ENCODE results near the gene KRT2. TPM values are rescaled to one million over a fixed set of nuclear protein-coding genes. Genes with fewer than 3 reads are reported as not detected.

KRT2 gene
- total RNA-seq, 2 donors from 2014 or later = not detected

- Histone ChIP-seq H3K27ac (no peak overlapping the region), H3K4me3 (no peak overlapping the region), H3K9me3 (no peaks in the 10 kb centered on the region), H3K4me1 (peaks cover 10% of the 10 kb centered on the region), H3K27me3 (no peaks in the 10 kb centered on the region), H3K36me3 (replicated peaks in 1 of 2; ENCODE audit: insufficient read depth in 1 of 2, low read depth in 2 of 2) (no peaks in the 10 kb centered on the region)
- WGBS, 2 donors = 63 to 69% methylated on average over 6 of the region's 6 CpGs
- DNase-seq (no peak), ATAC-seq (no peak)
- TF ChIP-seq POLR2A (IDR thresholded peaks at IDR 0.05) = no peak
- intact Hi-C loops (cut with DNase I) = no loop called here
Observed at GRCh38 chr12:52657250-52657902, 5.4 kb upstream of the KRT2 start.

- DNase-seq = no peak
- WGBS, 2 donors = 67 to 78% methylated on average over 4 of the region's 4 CpGs
- Histone ChIP-seq H3K36me3 (replicated peaks in 1 of 2; ENCODE audit: insufficient read depth in 1 of 2, low read depth in 2 of 2) (no peaks in the 10 kb centered on the region), H3K9me3 (no peaks in the 10 kb centered on the region), H3K27me3 (no peaks in the 10 kb centered on the region), H3K4me1 (peaks cover 10% of the 10 kb centered on the region), H3K27ac (no peak overlapping the region), H3K4me3 (no peak overlapping the region)
- ATAC-seq = no peak
- TF ChIP-seq CTCF (IDR thresholded peaks at IDR 0.05) (no peak), POLR2A (IDR thresholded peaks at IDR 0.05) (no peak)
- intact Hi-C loops (cut with DNase I) = no loop called here
Observed at GRCh38 chr12:52656616-52657015, 4.6 kb upstream of the KRT2 start.

- intact Hi-C loops (cut with DNase I) = no loop called here
- DNase-seq = peak; percentile 26 to 61 (median 51)
- Histone ChIP-seq H3K9me3 (no peaks in the 10 kb centered on the region), H3K36me3 (replicated peaks in 1 of 2; ENCODE audit: insufficient read depth in 1 of 2, low read depth in 2 of 2) (no peaks in the 10 kb centered on the region), H3K27me3 (no peaks in the 10 kb centered on the region), H3K4me1 (peaks cover 10% of the 10 kb centered on the region), H3K4me3 (no peak overlapping the region), H3K27ac (no peak overlapping the region)
- peak; percentile 48 for ATAC-seq
- no peak for TF ChIP-seq POLR2A (IDR thresholded peaks at IDR 0.05)
- no peak for TF ChIP-seq CTCF (IDR thresholded peaks at IDR 0.05)
- WGBS, 2 donors = 25% methylated on average over 8 of the region's 8 CpGs
Observed at GRCh38 chr12:52655720-52656124, 3.7 kb upstream of the KRT2 start.

- no peaks in the 10 kb centered on the region for H3K9me3 ChIP-seq
- no peak overlapping the region for H3K4me3 ChIP-seq
- H3K36me3 ChIP-seq (replicated peaks in 1 of 2; ENCODE audit: insufficient read depth in 1 of 2, low read depth in 2 of 2) = no peaks in the 10 kb centered on the region
- no peak for ATAC-seq
- 47 to 54% methylated on average over 6 of the region's 6 CpGs for WGBS, 2 donors
- DNase-seq = no peak
- H3K4me1 ChIP-seq = peaks cover 10% of the 10 kb centered on the region
- H3K27me3 ChIP-seq = no peaks in the 10 kb centered on the region
- TF ChIP-seq POLR2A (IDR thresholded peaks at IDR 0.05) (no peak), CTCF (IDR thresholded peaks at IDR 0.05) (no peak)
- intact Hi-C loops (cut with DNase I) = no loop called here
- H3K27ac ChIP-seq = no peak overlapping the region
Observed at GRCh38 chr12:52655251-52655650, 3.2 kb upstream of the KRT2 start.

GRCh38 chr12:52650520-52651081, 1.4 kb downstream of the KRT2 start:
- Histone ChIP-seq H3K9me3 (no peaks in the 10 kb centered on the region), H3K4me1 (peaks cover 6% of the 10 kb centered on the region), H3K4me3 (no peak overlapping the region), H3K36me3 (replicated peaks in 1 of 2; ENCODE audit: insufficient read depth in 1 of 2, low read depth in 2 of 2) (no peaks in the 10 kb centered on the region), H3K27ac (no peak overlapping the region), H3K27me3 (no peaks in the 10 kb centered on the region)
- ATAC-seq (no peak), DNase-seq (no peak)
- intact Hi-C loops (cut with DNase I) = no loop called here
- 63 to 68% methylated on average over 11 to 12 of the region's 12 CpGs for WGBS, 2 donors
- TF ChIP-seq POLR2A (IDR thresholded peaks at IDR 0.05) = no peak
- no peak for TF ChIP-seq CTCF (IDR thresholded peaks at IDR 0.05)

Measured in body of pancreas (tissue), 4 donors.